MM.1S (cell line): ENCODE measurements around the gene RGPD5.
"Not testable (repeated sequence)": the region's sequence is repeated elsewhere in the genome, so short reads cannot be mapped to it uniquely, and the experiment has no call there.

ENCODE experiments used
- CTCF ChIP-seq: fragments of 300-600 bp; sonication (generic); IDR thresholded peaks from 2 replicates; pipeline ENCODE4 v1.5.1; 2016; ENCODE audit warnings: antibody characterized with exemption, low read length, mixed read lengths
- EZH2 ChIP-seq: fragments of 300-600 bp; sonication (generic); optimal IDR thresholded peaks from 2 replicates; pipeline ENCODE3; 2017; ENCODE audit warnings: low read depth, mild to moderate bottlenecking, antibody characterized with exemption, low read length, mixed read lengths
- EZH2phosphoT487 ChIP-seq: fragments of 300-600 bp; sonication (generic); IDR thresholded peaks from 2 replicates; pipeline ENCODE4 v1.6.1; 2018; ENCODE audit warnings: antibody characterized with exemption, low read length

GRCh38 chr2:109895090-109895869 is 101.2 kb downstream of the RGPD5 start:
- not testable (repeated sequence) for TF ChIP-seq EZH2, CTCF, EZH2phosphoT487
